ENCODE results near the gene PLEKHB1. TPM values are rescaled to one million over a fixed set of nuclear protein-coding genes. Genes with fewer than 3 reads are reported as not detected.

PLEKHB1 gene
- total and polyA plus RNA-seq, 12 donors, result 0.71 to 44.8 (median 14.3) TPM

DNA sequence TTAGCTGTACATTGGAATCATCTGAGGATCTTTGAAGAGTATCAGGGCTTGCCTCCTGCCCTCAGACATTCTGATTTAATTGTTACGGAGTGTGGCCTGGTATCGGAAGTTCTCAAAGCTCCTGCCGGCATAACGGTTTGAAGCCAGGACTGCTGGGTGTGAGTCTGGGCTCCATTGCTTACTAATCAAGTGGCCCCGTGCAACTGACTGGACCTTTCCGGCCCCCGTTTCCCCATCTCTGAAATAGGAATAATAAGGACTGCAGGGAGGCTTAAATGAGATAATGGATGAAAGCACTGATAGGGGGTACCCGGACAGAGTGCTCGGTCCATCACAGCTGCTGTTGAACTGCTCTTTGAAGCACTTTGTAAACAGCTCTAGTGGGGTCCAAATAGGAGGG lies 1.7 kb downstream of the PLEKHB1 start:
- Histone ChIP-seq H3K4me1 (peaks cover 0 to 33% (median 17%) of the 10 kb centered on the region in 9 donors), H3K36me3 (no peaks in the 10 kb centered on the region), H3K27ac (peak overlapping the region in 1 of 10 donors; percentile 9), H3K9me3 (no peaks in the 10 kb centered on the region), H3K4me3 (peak overlapping the region in 1 of 10 donors; percentile 36), H3K27me3 (peaks cover 0 to 12% (median 3%) of the 10 kb centered on the region in 7 donors)
- DNase-seq (no peak), ATAC-seq (no peak)
- TF ChIP-seq, protein P1, sequence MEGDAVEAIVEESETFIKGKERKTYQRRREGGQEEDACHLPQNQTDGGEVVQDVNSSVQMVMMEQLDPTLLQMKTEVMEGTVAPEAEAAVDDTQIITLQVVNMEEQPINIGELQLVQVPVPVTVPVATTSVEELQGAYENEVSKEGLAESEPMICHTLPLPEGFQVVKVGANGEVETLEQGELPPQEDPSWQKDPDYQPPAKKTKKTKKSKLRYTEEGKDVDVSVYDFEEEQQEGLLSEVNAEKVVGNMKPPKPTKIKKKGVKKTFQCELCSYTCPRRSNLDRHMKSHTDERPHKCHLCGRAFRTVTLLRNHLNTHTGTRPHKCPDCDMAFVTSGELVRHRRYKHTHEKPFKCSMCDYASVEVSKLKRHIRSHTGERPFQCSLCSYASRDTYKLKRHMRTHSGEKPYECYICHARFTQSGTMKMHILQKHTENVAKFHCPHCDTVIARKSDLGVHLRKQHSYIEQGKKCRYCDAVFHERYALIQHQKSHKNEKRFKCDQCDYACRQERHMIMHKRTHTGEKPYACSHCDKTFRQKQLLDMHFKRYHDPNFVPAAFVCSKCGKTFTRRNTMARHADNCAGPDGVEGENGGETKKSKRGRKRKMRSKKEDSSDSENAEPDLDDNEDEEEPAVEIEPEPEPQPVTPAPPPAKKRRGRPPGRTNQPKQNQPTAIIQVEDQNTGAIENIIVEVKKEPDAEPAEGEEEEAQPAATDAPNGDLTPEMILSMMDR (IDR thresholded peaks at IDR 0.05), result no peak
- 86 to 92% methylated on average over 9 of the region's 9 CpGs for WGBS, 2 donors
- intact Hi-C loops (cut with DNase I), result no loop called here

DNA sequence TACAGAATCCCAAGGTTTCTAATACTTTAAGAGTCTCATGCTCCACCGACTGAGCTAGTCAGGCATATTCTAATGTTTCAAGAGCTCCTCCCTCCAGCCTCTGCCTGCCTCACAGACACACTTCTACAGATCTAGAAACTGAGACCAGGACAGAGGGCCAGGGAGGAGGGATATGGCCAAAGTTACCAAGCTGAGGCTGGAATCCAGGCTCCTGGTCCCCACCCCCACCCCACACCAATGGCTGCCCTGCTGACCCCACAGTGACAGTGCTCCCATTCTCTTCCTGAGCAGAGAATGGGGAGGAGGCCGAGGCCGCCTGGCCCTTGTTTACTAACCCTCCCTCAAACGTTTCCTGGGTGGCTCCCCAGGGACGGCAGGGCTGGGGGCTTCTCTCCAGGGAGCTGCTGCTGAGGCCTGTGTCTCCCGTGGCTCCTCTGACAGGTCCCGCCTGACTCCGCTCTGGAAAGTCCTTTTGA lies 2.2 kb downstream of the PLEKHB1 start:
- intact Hi-C loops (cut with DNase I), result no loop called here
- DNase-seq, result no peak
- Histone ChIP-seq H3K27ac (no peak overlapping the region), H3K4me3 (no peak overlapping the region), H3K27me3 (peaks cover 0 to 11% (median 3%) of the 10 kb centered on the region in 7 donors), H3K4me1 (peaks cover 0 to 33% (median 17%) of the 10 kb centered on the region in 9 donors), H3K9me3 (no peaks in the 10 kb centered on the region), H3K36me3 (no peaks in the 10 kb centered on the region)
- TF ChIP-seq, protein P1 (IDR thresholded peaks at IDR 0.05), result no peak
- ATAC-seq, result no peak
- WGBS, 2 donors, result 58 to 73% methylated on average over 8 of the region's 8 CpGs

- TF ChIP-seq, protein P1 (IDR thresholded peaks at IDR 0.05), result no peak
- Histone ChIP-seq H3K27me3 (peaks cover 0 to 9% (median under 1%) of the 10 kb centered on the region in 7 donors), H3K4me3 (no peak overlapping the region), H3K9me3 (no peaks in the 10 kb centered on the region), H3K4me1 (peaks cover 0 to 33% (median 19%) of the 10 kb centered on the region in 9 donors), H3K27ac (no peak overlapping the region), H3K36me3 (no peaks in the 10 kb centered on the region)
- ATAC-seq (no peak), DNase-seq (no peak)
- 75 to 76% methylated on average over 9 of the region's 9 CpGs for WGBS, 2 donors
- intact Hi-C loops (cut with DNase I), result no loop called here
Measured at GRCh38 chr11:73649206-73649605, 2.8 kb downstream of the PLEKHB1 start.

DNA sequence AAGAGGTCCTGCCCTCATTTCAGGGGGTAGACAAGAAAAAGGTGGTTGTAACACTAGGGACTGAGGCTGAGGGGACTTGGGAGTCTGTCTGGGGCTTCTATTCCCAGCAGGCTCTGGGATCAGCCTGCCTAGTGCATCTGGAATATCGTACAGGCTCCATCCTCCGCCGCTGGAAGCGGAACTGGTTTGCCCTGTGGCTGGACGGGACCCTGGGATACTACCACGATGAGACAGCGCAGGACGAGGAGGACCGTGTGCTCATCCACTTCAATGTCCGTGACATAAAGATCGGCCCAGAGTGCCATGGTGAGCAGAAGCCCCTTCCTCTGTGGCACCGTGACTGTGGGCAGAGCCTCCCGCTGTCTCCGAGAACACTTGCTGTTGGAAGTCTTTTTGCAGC lies 4.0 kb downstream of the PLEKHB1 start:
- TF ChIP-seq, protein P1 (IDR thresholded peaks at IDR 0.05), result no peak
- no peak for DNase-seq
- Histone ChIP-seq H3K9me3 (no peaks in the 10 kb centered on the region), H3K4me3 (no peak overlapping the region), H3K27me3 (peaks cover 0 to 3% (median 0%) of the 10 kb centered on the region in 7 donors), H3K4me1 (peaks cover 0 to 32% (median 14%) of the 10 kb centered on the region in 9 donors), H3K36me3 (no peaks in the 10 kb centered on the region), H3K27ac (no peak overlapping the region)
- 91 to 93% methylated on average over 14 of the region's 14 CpGs for WGBS, 2 donors
- intact Hi-C loops (cut with DNase I), result loop anchor here in 1 of 10 donors (10.0 kb wide), 1 partner anchor 246 kb away; no protein-coding TSS in a partner anchor
- ATAC-seq, result no peak
